Measurements from ENCODE around the gene WAPL. TPM values are rescaled to one million over a fixed set of nuclear protein-coding genes. Genes with fewer than 3 reads are reported as not detected.

Gene WAPL
- total RNA-seq, 4 donors from 2014 or later = 33.5 to 45.8 (median 37.6) TPM

DNA sequence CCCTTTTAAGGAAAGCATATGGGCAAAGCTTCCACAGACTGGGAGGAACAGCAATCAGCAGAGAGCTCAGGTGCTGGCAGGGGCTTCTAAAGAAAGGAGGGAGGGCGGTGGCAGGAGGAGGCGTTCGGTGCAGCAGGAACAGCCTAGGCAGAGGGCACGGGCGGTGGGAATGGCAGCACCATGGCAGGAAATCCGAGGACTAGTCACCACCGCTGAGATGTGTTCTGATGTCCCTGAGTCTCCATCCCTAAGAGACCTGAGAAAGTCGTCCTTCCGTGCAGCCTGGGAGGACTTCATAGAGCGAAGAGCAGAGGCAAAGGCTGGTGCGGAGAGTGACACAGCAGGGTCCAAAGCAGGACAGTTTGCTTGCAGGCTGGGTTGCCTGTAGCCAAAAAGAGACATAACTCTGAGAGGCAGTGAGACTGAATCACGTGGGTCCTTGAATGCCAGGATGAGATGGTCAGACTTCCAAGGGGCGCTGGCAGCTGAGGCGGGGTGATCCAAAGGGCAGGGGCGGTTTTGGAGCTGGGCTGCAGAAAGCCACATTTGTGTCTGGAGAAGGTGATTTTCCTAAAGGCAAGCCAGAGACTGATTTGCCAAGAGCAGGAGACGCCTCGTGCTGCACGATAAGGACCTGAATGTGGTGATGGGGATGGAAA is 119.2 kb downstream of the WAPL start:
- TF ChIP-seq, protein P1, sequence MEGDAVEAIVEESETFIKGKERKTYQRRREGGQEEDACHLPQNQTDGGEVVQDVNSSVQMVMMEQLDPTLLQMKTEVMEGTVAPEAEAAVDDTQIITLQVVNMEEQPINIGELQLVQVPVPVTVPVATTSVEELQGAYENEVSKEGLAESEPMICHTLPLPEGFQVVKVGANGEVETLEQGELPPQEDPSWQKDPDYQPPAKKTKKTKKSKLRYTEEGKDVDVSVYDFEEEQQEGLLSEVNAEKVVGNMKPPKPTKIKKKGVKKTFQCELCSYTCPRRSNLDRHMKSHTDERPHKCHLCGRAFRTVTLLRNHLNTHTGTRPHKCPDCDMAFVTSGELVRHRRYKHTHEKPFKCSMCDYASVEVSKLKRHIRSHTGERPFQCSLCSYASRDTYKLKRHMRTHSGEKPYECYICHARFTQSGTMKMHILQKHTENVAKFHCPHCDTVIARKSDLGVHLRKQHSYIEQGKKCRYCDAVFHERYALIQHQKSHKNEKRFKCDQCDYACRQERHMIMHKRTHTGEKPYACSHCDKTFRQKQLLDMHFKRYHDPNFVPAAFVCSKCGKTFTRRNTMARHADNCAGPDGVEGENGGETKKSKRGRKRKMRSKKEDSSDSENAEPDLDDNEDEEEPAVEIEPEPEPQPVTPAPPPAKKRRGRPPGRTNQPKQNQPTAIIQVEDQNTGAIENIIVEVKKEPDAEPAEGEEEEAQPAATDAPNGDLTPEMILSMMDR (IDR thresholded peaks at IDR 0.05; ENCODE audit: low read depth) = no peak

DNA sequence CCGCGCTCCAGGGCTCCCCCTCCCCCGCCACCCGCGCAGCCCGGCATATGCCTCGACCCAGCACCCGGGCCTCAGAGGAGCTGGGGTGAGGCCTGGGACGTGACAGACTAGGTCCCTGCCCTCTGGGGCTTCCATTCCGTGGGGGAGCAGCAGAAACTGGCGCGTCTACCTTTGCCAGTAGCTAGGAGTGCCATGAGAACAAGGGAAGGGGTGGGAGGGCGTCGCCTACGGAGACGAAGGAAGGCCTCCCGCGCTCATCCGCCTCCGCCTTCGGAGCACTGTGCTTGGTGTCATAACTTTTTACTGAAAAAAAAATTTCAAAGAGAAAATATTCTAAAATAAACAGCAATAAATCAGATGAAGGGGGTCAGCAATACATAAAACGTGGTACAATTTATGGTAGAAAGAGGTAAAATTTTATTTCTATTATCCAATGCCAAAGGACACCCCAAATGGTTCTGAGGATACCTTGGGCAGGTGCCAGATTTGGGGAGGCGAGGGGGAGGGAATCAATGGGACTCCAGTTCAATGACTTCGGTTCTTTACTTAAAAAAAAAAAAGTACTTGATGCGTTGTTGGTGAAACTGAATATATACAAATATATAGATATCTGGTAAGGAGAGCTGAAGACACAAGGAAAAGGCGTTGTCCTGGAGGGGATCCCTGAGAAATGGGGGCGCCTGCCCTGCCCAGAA is 119.9 kb downstream of the WAPL start:
- TF ChIP-seq, protein P1 (IDR thresholded peaks at IDR 0.05; ENCODE audit: low read depth) = no peak

DNA sequence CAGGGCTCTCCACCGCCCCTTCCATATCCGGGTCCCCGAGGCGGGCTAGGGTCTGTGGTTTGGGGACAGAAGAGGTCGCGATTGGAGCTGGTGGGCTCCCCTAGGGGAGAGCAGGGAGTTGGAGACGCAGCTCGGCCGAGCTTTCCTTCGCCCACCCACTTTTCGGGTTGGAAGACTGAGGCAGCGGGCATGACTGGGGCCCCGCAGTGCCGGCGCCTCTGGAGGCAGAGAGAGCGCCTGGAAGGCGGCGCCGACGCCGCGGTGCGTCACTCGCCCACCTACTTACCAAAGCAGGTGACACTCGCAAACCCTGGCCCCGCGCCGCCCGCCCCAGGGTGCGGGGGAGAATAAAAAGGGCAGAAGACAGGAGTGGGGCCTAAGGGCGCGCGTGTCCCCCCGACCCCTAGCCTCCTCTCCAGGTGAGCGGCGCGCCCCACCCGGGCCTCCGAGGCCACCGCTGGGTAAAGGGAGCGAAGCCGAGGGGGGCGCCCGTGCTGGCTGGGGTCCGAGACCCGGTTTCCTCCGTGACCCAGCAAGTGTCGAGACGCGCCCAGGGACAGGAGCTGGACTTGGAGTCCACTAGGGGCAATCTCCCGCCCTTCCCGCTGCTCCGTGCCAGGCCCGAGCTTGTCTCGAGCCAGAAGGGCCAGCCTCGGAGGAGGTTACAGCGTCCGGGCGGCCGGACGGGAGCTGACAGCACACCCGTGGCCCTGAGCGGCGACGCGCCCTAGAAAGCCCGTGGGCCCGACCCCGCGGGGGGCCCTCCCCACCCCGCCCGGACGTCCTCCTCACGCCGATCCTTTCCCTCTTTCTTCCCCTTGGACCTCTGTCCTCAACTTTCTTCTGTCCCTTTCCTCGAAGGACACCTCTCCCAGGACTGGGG is 120.6 kb downstream of the WAPL start:
- TF ChIP-seq, protein P1 (IDR thresholded peaks at IDR 0.05; ENCODE audit: low read depth) = no peak

DNA sequence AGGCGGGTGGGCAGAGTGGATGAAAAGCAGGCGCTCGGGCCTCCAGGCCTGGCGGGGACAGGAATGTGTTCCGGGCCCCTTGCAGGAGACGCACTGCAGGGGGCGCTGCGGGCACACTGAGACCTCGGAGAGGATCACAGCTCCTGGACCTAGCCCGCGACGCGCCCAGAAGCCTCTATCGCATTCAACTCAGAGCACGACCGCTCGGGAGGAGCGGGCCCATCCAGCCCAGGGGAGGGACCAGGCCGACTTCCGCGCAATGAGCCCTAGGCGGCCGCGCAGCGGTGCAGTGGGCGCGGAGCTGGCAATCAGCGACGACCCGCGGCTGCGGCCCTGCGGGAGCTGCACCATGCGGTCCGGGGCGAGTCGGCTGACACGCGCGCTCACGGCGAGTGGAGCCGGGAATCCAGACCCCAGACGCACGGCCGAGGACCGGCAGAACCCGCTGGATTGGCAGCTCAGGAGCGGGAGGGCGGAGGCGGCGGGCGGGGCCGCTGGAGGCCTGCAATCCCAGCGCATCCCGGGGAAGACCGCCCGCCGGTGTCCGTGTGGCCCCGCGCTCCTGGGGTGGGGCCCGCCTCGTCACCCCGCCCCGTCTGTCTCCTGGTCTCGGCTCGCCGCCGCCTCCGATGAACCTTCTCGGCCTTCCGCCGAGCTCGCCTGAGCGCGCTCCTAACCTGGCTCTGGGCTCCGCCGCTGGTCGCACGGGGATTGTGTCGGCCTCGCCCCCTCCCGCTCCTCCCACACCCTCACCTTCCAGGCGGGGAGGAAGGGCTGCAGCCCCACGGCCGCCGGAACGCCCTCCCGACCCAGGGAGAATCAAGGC is 121.5 kb downstream of the WAPL start:
- TF ChIP-seq, protein P1 (IDR thresholded peaks at IDR 0.05; ENCODE audit: low read depth) = no peak

DNA sequence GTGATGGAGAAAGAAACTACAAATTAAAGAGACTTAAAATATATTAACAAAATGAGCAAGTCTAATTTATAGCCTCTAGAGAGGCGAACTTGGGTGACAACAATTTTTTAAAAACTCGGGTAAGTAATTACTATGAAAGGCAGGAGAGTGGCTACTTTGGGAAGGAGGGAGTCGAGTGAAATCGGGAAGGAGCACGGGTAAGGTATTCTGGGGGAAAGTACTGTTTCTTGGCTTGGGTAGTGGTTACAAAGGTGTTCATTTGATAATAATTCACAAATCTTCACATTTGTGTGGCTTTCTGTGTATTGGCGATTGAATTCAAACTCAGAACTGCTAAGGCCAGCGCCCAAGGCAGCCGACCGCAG is 122.1 kb downstream of the WAPL start:
- TF ChIP-seq, protein P1 (IDR thresholded peaks at IDR 0.05; ENCODE audit: low read depth) = no peak

DNA sequence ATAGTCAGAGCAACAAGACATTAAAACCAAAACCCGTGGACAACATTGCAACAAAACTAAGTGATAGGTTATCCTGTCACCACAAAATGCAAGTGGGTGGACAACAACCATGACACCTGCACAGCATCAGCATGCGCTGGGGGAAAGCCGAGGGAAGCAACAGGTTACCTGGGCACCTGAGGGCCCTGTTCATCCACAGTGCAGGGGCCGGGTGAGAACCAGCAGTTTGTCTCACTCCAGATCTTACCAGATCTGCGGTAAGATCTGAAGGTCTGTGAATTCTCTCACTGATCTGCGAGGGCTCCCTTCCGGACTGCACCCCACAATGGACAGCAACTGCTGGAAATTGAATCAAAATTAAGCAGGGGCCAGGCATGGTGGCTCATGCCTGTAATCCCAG is 124.5 kb downstream of the WAPL start:
- TF ChIP-seq, protein P1 (IDR thresholded peaks at IDR 0.05; ENCODE audit: low read depth) = no peak

Data from subcutaneous adipose tissue (tissue), 4 donors.